ENCODE results near the gene HSF2.
A peak's percentile ranks its signal among the peaks of the same experiment; 100 is the strongest.

Gene HSF2, protein sequence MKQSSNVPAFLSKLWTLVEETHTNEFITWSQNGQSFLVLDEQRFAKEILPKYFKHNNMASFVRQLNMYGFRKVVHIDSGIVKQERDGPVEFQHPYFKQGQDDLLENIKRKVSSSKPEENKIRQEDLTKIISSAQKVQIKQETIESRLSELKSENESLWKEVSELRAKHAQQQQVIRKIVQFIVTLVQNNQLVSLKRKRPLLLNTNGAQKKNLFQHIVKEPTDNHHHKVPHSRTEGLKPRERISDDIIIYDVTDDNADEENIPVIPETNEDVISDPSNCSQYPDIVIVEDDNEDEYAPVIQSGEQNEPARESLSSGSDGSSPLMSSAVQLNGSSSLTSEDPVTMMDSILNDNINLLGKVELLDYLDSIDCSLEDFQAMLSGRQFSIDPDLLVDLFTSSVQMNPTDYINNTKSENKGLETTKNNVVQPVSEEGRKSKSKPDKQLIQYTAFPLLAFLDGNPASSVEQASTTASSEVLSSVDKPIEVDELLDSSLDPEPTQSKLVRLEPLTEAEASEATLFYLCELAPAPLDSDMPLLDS

DNA sequence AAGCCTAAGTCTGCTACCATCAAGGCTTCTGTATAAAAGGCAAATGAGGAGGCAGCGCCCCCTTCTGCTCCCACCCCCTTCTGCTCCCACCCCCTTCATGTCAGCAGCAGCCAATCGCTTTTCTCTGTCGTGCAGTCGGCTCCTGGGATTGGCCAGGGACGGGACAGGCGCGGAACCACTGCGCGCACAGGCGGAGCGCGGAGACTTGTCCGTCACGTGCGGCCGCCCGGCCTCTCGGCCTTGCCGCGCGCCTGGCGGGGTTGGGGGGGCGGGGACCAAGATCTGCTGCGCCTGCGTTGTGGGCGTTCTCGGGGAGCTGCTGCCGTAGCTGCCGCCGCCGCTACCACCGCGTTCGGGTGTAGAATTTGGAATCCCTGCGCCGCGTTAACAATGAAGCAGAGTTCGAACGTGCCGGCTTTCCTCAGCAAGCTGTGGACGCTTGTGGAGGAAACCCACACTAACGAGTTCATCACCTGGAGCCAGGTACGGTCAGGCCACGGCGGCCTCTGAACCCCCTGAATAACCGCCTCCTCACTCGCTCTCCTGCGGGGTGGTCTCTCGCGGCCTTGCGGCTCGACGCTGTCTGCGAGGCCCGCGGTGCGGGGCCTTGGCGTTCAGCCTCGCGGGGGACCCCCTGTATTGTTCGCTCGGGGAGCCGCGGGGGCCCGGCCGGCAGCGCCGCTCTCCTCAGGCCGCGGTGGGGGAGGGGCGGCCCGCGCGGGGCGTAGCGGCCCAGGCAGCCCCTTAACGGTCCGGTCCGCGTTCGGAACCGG is at the start of gene HSF2:
Gene HSF2 (plus strand): TSS at position 305 of the 773 bp plus-strand sequence. CDS start 86 bp downstream, at position 391.
- DNase-seq = peak; percentile 90

DNA sequence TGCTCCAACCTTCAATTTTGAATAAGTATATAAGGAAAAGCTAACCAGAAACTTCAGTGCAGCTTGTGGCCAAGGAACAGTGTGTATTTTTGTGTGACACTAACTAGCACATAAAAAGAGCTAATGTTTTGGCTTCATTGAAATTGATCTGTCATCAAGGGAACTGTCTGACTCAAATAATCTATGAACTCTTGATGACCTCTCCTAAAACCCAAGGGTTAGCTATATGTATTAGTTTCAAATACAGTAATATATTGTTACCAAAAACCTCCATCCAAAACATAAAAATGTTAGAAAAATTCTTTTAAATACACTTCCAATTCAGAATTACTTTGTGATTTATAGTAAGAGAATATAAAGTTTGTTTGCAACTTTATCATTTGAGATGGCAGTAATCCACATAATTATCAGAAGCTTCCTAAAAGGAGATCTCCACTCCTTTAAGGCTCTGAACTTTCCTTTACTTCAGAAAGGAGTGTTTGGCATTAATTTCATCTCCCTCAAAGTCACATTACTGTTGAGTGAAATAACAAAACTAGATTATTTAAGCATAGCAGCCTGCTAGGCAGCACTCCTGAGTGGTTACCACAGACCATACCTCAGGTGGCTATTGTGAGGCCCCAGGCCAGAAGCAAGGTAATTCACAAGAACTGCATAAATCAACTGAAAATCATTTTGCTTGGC is 46.3 kb upstream of the HSF2 start:
- no peak for DNase-seq

DNA sequence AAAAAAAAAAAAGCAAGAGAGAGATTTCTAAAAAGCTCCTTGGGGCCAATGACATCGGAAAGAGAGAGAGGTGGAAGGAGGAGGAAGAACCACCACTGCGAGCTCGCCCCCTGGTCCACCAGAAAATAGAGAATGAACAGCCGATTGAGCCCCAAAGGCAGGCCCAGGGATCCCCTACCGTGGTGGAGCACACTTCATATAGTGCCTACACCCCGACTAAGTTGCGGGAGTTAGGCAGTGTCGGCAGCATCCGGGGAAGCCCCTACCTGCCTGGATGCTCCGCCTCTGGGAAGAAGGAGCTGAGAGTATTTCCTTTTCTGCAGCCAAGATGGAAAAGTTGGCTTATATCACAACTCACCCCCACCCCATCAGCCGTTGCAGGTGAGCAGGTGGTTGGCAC is 38.6 kb upstream of the HSF2 start:
- DNase-seq = no peak

DNA sequence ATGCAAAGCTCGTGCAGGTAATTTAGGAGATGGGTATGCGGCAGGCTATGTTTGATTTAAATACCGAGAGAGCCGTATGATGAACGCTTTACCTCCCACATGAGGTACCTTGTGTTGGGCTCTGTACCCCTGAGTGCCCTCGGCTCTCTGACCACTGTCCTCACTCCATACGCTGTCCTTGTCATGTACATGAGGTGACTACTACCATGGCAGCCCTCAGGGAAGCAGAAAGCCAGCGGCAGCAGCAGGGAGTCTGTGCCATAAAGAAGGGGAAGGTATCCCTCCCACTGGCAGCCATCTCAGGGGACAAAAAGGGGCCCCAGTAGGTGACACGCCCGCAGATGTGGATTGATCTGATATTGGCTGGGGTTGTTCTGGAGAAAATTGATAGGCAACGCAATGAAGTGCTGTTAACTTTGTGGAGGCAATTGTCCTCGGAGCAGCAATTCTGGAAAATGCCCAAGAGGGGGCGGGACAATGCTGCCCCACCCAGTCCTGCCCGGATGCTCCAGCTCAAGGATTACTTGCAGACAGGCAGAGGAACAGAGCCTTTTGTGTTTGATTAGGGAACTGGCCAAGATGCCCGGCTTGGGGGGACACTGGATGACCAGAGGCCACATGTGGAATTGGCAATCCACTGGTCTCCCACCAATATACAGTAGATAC is 38.0 kb upstream of the HSF2 start:
- DNase-seq = no peak

DNA sequence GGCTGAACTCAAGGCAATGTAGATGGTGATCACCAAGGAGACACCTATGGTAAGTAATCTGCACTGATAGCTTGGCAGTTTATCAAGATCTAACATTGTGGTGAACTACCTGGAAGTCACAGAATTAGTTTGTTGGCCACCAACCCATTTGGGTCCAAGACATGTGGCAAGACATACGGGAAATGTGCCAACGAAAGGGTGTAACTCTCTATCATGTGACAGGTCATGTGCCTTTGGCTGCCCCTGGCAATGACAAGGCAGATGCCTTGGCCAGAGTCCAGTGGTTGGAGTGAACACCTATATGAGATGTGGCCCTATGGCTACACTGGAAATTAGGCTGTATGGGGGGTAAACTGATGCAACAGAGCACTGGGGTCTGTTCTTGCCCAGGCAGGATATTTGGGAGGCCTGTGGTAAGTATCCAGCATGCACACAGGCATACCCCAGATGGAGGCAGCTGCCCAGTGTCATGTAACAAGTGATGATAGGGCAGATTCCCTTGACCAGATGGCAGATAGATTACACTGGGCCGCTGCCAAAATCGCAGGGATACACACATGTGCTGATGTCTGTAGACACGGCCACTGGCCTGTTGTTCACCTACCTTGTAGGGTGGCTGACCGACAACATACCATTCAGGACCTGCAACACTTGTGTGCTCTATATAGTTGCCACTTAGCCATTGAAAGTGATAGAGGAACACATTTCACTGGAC is 35.5 kb upstream of the HSF2 start:
- DNase-seq = no peak

DNA sequence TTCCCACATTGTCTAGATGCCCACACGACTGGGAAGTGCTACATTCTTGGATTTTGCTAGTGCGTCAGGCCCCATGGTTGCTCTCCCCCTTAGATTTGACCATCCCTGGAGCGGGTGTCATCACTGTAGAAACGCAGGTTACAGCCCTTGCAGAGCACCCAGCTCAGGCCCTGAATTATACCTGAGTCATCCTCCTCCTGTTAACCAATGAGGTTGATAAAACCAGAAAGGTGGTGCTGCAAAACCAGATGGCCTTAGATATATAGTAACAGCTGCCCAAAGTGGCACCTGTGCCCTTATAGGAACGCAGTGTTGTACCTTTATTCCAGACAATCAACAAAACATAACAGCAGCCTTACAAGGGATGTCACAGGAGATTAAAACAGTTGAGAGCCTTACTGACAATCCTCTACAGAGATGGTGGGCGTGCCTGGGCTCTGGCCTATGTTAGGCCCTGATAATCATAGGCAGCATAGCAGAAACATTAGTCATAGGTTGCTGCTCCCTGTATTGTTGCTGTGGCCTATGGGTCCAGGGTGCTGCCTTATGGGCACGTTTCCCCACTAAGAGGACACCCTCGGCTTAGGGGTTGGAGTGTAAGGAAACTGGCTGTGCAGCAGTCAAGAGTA is 33.6 kb upstream of the HSF2 start:
- DNase-seq = no peak

DNA sequence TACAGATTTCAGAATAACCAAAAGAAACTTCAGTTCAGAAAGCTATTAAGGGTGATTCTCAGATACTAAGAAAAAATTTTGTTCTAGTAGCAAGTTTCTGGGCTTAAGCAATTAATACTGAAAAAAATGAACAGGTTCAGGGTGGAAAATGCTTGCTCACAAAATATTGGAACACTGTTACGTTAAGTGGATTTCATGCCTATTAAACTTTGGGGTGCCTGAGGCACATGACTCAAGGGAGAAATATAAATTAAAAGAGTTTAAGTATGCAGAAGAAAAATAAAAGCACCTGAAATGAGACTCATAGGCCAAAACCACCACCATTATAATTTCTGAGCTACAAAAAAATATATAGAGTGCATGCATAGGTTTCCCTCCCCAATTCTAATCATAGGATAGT is 32.3 kb upstream of the HSF2 start:
- no peak for DNase-seq

DNA sequence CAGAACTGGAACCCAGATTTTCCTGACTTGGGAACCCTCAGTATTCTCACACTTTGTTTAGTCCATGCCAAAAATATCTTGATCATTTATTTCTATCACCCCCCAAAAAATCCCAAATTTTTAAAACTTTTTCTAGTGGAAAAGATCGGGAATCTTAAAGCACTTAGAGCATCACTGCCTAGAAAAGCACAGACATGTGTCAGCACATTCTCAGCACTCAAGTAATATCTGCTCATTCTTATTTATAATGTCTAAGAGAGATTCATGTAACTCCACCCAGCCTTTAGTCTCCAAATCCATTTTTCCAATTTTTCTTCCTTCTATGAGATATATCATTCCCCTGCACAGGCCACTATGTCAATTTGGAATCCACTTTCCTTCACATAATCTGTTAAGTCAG is 29.9 kb upstream of the HSF2 start:
- no peak for DNase-seq

DNA sequence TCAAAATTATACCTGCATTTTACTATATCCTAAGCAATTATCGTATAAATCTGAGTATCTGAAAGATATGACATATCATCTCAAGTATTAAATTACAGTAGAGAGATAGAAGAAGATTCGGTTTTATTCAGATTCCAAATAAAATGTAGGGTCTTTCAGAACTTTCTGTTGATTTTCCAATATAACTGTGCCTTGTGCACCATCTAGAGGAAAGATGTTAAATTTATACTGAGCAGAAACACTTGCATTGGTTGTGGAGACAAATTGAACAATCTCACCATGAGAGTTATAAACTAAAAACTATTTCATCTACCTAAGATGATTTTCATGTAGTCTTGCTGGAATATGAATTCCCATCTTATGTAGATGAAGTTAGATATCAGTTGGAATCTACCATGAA is 26.8 kb upstream of the HSF2 start:
- DNase-seq = no peak

DNA sequence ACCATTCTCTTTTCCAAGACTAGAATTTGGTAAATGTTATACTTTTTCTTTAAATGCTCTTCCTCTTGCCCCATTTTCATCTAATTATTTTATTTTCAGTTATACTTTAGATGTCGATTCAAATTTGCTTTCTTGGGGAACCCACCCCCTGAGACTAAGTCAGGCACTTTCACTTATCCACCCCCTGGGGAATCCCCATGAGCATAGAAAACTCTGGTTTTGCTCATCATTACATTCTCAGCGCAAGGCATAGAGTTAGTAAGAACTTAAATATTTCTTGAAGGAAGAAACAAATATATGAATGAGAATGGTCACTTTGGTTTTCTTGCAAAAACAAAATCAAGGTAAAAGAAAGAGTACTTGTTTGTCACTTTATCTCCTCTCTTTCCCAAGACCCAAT is 25.1 kb upstream of the HSF2 start:
- no peak for DNase-seq

DNA sequence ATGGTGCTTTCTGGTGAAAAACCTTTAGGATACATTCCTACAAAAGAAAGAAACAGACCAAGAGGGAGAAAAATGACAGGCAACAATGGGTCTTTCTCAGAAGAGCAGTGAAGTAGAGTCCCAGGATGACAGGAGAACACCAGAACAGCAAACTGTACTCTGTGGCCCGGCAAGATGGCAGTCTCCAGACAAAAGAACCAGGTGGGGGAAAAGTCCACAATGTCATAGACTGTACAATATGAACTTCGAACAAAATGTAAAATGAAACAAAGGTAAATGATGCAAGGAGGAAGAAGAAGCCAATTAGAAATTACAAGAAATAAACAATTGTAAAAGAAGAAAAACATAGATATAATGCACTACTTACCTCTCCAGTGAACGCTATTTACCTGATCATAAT is 23.2 kb upstream of the HSF2 start:
- no peak for DNase-seq

DNA sequence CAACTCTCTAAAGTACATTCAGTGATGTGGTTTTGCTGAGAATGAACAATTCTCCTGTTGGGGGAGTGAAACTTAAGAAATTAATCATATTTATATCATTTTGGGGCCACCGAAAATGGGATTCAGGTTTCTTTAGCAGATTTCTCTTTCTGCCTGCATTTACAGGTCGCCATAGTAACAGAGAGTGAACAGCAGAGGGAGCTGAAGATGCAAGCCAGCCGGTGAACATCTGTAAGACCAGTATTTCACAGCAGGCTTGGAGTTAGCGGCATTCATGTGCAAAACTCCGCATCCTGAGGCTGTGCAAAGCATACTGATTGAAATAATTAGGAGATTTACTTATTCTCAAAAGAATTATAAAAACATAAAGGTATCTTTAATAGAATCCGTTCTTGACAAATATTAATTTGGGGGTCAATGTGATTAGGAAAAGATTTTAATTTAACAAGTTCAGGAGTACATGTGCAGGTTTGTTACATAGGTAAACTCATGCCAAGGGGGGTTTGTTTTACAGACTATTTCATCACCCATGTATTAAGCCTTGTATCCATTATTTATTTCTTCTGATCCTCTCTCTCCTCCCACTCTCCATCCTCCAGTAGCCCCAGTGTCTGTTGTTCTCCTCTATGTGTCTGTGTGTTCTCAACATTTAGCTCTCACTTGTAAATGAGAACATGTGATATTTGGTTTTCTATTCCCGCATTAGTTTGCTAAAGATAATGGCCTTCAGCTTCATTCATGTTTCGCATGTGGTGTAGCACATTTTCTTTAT is 17.8 kb upstream of the HSF2 start:
- peak; percentile 24 for DNase-seq

DNA sequence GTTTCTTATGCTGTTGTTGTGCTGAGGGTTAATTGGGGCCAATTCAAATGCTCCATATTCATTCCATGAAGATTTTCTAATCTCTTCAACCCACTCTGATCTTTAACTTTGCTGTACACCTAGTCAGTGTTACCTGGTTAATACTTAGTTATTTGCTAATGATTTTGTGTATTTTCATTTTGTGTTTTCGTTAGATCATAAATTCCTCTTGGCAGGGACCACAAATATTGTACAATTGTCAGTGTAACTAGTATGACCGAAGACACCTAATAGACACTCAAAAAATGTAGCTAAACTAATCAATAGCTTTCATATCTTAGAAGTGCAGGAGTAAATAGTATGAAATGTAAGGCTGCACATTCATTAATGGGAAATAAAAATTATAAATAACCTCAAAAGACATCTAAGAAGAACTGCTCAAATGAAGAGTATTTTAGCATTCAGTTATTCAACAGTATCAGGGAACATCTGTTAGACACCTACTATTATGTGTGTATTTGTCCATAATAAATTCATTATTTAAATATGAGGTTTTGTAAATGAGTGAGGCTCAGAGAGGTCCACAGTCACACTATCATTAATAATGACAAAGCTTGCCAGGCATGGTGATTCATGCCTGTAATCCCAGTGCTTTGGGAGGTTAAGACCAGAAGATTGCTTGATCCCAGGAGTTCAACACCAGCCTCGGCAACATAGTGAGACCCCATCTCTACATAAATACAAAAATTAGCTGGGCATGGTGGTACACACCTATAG is 13.4 kb upstream of the HSF2 start:
- DNase-seq = no peak

DNA sequence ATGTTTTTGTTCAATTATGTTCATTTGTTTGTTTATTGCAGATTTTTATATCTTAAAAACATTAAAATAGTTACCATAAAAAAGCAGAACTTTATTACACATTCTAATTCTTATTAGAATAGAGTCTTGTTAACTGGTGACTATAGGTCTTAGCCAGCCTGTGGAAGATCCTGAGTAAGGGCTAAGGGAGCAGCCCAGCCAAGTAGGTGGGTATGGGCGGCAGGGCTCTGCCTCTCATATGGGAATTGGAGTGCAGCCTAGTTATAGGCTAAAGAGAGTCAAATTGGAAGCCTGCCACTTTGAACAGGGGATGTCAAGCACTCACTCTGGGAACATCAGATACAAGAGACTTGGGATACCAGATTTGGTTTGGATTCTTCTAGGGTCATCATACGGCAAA is 10.5 kb upstream of the HSF2 start:
- no peak for DNase-seq

DNA sequence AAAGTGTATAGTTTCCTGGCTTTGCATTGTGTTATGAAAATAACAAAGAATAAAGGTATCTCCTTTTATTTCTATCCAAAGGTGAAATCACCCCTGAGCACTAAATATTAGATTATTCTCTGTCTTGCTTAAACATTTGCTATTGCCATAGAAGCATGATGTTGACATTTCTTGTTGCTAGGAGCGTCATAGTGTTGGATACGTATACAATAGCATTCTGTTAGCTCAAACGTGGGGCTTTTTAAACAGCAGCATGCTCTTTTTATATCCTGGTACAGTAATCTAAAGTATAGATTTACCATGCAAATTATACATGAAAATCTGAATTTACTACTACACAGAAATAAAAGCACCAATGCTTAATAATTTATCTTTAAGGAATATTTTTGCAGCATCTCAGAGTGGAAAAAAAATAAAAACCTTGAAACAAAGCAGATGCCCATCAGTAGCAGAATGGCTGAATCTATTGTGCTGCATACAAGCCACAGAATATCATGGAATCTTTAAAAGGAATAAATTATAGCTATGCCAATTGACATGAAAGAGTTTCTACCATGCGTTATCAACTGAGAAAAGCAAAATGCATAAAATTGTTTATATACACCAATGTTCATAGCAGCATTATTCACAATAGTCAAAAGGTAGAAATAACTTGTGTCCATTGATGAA is 9.6 kb upstream of the HSF2 start:
- no peak for DNase-seq

DNA sequence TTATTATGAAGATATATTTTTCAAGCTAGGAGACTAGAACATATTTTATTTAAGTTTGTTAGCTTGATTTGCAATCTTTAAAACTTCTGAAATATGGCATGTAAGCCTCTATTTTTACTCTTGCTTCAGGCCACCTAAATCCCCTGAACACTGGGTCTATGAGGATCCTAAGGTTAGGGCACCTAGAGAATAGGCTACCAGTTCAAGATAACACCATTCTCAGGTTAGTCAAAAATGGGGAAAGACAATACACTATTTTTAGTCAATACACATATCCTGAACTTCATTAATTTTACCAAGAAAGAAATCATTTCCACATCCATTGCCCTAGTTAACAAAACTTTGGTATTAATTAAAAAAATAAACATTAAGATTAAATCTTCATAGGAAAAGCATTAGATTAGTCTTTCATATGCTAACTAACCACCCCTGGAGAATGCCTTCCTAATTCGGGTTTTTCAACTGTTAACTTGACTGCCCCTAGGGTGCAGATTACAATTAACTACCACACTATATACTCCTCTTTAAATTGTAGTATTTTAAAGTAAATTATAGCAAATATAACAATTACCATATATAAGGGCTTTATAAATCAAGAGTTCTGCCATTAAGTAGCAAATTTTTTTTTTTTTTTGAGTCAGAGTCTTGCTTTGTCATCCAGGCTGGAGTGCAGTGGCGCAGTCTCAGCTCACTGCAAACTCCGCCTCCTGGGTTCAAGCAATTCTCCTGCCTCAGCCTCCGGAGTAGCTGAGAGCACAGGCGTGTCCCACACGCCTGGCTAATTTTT is 6.7 kb upstream of the HSF2 start:
- DNase-seq = no peak

DNA sequence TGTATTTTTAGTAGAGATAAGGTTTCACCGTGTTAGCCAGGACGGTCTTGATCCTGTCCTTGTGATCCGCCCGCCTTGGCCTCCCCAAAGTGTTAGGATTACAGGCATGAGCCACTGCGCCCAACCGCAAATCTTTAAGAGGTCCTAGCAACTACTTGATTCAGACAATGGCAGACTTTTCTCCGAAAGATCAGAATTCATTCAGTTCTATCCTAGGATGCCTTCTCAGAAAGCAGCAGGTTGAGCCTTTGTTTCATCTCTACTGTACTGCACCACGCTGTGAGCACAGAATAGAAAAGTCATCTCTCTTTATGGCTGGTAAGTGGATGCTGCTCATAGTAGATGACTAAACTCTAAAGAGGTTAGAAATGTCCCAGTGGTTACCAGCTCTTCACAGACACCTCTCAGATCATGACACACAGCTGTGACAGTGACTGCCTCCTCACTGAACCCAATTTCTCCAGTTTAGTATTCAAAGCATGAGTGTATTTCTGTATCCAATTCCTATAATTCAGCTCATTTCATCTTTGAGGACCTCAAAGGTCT is 6.0 kb upstream of the HSF2 start:
- DNase-seq = no peak

DNA sequence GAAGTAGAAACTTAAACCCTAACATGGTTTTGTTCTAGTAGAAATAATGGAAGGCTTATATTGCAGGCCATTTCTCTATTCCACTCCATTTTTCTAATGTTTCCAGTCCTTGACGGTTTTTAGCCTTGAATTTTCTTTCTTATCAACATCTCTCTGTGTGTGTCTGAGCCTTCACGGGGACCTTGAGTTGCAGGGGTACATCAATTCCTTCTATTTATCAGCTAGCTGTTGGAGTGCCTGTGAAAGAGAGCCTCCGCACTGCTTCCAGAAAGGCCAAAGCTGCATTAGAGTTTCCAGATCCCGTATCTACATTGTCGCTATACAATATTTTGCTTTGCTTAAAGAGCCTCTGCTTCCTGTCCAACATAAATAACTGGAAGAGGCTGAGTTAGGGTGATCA is 5.4 kb upstream of the HSF2 start:
- no peak for DNase-seq

DNA sequence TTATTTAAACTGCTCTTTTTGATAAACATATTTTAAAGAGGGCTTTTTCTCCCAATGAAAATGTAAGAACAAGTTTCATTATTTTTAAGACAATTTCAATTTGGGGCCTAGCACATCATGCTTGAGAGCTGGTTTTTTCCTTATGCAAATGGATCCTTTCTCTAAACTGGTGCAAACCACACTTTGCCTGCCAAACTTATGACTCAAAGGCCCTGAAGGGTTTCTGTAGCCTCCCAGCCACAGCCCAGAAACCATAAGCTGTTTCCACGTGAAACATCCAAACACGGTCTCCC is 451 bp upstream of the HSF2 start:
- no peak for DNase-seq
